Muscle of leg (tissue), 11 donors: ENCODE measurements around the gene CHAF1A. TPM values are rescaled to one million over a fixed set of nuclear protein-coding genes. Genes with fewer than 3 reads are reported as not detected.

Experiments
- DNase-seq: peaks from one replicate; pipeline ENCODE4 v3.0.0; 2013
- H3K27ac ChIP-seq: one replicate; pipeline ENCODE4 v1.5.1; 2013; ENCODE audit warnings: mild to moderate bottlenecking, low read length, control low read depth
- H3K27me3 ChIP-seq: one replicate; pipeline ENCODE4 v1.6.1; 2013; ENCODE audit warnings: low read length; ENCODE audit not compliant: control insufficient read depth, insufficient read depth
- H3K36me3 ChIP-seq: one replicate; pipeline ENCODE4 v1.6.1; 2013; ENCODE audit warnings: low read length; ENCODE audit not compliant: control insufficient read depth, insufficient read depth
- H3K4me1 ChIP-seq: one replicate; pipeline ENCODE4 v1.6.1; 2013; ENCODE audit warnings: low read length; ENCODE audit not compliant: control insufficient read depth, insufficient read depth
- H3K4me3 ChIP-seq: one replicate; pipeline ENCODE4 v1.5.1; 2013; ENCODE audit warnings: low read length, control low read depth
- H3K9me3 ChIP-seq: replicated peaks from 2 replicates; pipeline ENCODE4 v1.6.1; 2013; ENCODE audit warnings: low read depth, low read length; ENCODE audit not compliant: control insufficient read depth
- WGBS: methylation state at CpG from one replicate; pipeline ENCODE4 v1.1.5; 2013; ENCODE audit warnings: missing lambda C conversion rate; ENCODE audit not compliant: insufficient coverage; 5-methylcytosine and 5-hydroxymethylcytosine counted together
- polyA plus RNA-seq, 8 donors: library from polyadenylated mRNA; unstranded; fragments of 120-200 nt; gene quantifications; one replicate each; pipeline versions ENCODE4 v1.2.1 to v1.2.3, GENCODE V29; 2013; ENCODE audit warnings: inconsistent platforms in 1 of 8, low replicate concordance in 1 of 8; ENCODE audit not compliant: insufficient read length in 8 of 8, insufficient read depth in 1 of 8
- total RNA-seq: library from RNA; stranded (reverse); fragments of 120-200 nt; gene quantifications from one replicate; pipeline ENCODE4 v1.2.4, GENCODE V29; 2013

The CHAF1A gene
- total and polyA plus RNA-seq, 9 donors = 7.6 to 19.3 (median 12.2) TPM

DNA sequence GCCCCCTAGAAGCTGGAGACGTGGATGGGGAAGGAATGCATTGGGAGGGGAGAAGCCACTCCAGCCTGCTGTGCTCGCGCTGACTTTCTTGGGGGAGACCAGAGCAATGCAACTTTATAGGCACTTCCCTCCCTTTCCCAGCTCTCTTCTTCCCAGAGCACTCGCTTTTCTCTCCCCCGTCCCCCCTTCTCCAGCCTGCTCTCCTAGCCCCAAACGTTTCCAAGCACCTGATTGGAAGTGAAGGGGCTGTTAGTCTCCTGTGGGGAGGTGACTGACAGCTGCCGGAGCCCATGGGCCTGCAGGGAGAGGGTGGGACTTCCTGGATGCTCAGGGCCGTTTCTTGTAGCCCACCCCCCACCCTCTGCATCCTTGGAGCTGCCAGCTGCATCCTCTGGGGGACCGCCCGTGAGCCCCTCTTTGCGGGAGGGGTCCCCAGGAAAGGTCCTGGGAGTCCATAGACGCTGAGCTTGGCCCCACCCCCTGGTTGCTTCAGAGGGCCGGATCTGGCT is 72.1 kb downstream of the CHAF1A start:
- DNase-seq = peak; percentile 91
- Histone ChIP-seq H3K9me3 (no peaks in the 10 kb centered on the region), H3K27me3 (no peaks in the 10 kb centered on the region), H3K27ac (peak overlapping the region; percentile 59), H3K36me3 (peaks cover 31% of the 10 kb centered on the region), H3K4me3 (peak overlapping the region; percentile 28), H3K4me1 (peaks cover 30% of the 10 kb centered on the region)
- WGBS = 10% methylated on average over 5 of the region's 13 CpGs

DNA sequence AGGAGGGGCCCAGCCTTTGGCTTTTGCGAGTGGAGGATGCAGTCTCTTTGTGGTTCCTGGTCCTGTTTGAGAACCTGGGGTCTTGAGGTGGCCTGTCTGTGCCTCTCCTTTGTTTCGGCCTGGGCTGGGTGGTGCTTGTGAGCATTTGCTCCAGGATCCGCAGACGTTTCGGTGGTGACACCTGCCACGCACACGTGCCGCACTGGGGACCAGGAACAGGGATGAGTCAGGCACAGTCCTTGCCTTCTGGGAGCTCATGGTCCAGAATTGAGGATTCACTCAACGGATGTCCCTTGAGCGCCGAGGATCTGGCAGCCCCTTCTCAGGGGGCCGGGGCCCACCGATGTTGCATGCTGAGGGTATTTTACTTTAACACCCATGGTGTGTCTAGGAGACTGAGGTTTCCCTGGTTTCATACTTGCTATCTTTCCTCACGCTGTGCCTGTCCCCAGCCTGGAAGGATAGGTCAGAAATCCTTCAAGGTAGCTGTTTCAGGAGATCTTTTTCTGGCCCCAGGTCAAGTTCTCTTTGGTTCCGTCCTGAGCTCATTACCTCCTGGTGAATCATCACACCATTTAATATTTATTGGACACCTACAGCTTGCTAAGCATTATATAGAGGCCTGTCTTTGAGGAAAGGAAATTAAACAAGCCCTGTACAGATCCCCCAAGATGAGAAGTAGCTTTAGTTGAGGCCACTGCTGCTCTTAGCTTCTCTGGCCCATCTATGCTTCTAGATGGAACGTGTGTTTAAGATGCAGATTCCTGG is 74.8 kb downstream of the CHAF1A start:
- Histone ChIP-seq H3K4me1 (peaks cover 25% of the 10 kb centered on the region), H3K36me3 (peaks cover 45% of the 10 kb centered on the region), H3K27me3 (no peaks in the 10 kb centered on the region), H3K9me3 (no peaks in the 10 kb centered on the region), H3K27ac (no peak overlapping the region), H3K4me3 (no peak overlapping the region)
- whole genome bisulfite sequencing = 86% methylated on average over 11 of the region's 16 CpGs
- DNase-seq = no peak

- Histone ChIP-seq H3K36me3 (peaks cover 44% of the 10 kb centered on the region), H3K27me3 (no peaks in the 10 kb centered on the region), H3K4me3 (no peak overlapping the region), H3K27ac (no peak overlapping the region), H3K4me1 (no peaks in the 10 kb centered on the region), H3K9me3 (no peaks in the 10 kb centered on the region)
- 92% methylated on average over 33 of the region's 35 CpGs for WGBS
- DNase-seq = no peak
These were observed 80.4 kb downstream of the CHAF1A start for GRCh38 chr19:4482721-4483364.

- no peaks in the 10 kb centered on the region for H3K27me3 ChIP-seq
- no peak for DNase-seq
- H3K36me3 ChIP-seq = peaks cover 43% of the 10 kb centered on the region
- H3K27ac ChIP-seq = no peak overlapping the region
- no peaks in the 10 kb centered on the region for H3K9me3 ChIP-seq
- H3K4me3 ChIP-seq = no peak overlapping the region
- 85% methylated on average over 17 of the region's 19 CpGs for WGBS
- H3K4me1 ChIP-seq = no peaks in the 10 kb centered on the region
These were observed 80.9 kb downstream of the CHAF1A start for GRCh38 chr19:4483385-4483784.

DNA sequence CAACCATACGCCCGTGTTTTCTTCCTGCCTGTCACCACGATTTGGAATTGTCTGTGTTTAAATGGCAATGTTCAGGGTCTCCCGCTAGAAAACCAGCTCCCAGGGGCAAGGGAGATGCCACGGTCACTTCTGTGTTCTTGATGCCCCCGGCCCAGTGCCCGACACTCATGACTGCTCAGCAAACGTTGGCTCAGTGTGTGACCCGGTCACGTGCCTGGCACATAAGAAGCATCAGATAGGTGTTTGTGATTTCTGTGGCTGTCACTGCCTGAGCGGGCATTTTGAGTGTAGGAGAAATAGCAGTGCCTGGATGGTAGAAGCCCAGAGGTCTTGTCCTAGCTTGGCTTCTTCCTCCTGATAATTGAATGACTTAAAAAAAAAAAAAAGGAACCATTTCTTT is 85.1 kb downstream of the CHAF1A start:
- Histone ChIP-seq H3K4me3 (no peak overlapping the region), H3K36me3 (peaks cover 50% of the 10 kb centered on the region), H3K9me3 (no peaks in the 10 kb centered on the region), H3K4me1 (no peaks in the 10 kb centered on the region), H3K27me3 (no peaks in the 10 kb centered on the region), H3K27ac (no peak overlapping the region)
- WGBS = 93% methylated on average over 5 of the region's 11 CpGs
- DNase-seq = no peak

DNA sequence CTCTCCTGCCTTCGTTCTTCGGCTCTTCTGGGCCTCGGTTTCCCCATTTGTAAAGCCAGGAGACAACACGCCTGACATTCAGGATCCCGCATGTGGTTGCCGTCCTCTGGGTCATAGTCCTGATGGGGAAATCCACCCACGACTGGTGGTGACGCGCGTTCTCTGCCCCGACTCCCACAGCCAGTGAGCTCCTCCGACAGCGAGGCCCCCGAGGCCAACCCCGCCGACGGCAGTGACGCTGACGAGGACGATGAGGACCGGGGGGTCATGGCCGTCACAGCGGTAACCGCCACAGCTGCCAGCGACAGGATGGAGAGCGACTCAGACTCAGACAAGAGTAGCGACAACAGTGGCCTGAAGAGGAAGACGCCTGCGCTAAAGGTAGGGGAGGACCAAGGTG is 86.1 kb downstream of the CHAF1A start:
- Histone ChIP-seq H3K4me3 (no peak overlapping the region), H3K27me3 (no peaks in the 10 kb centered on the region), H3K27ac (no peak overlapping the region), H3K36me3 (peaks cover 50% of the 10 kb centered on the region), H3K9me3 (no peaks in the 10 kb centered on the region), H3K4me1 (no peaks in the 10 kb centered on the region)
- 94% methylated on average over 27 of the region's 29 CpGs for WGBS
- no peak for DNase-seq

GRCh38 chr19:4491446-4491845 is 89.0 kb downstream of the CHAF1A start:
- no peak for DNase-seq
- Histone ChIP-seq H3K4me3 (no peak overlapping the region), H3K36me3 (peaks cover 64% of the 10 kb centered on the region), H3K27me3 (no peaks in the 10 kb centered on the region), H3K4me1 (no peaks in the 10 kb centered on the region), H3K27ac (no peak overlapping the region), H3K9me3 (no peaks in the 10 kb centered on the region)
- WGBS = 98% methylated on average over 21 of the region's 21 CpGs

- Histone ChIP-seq H3K4me1 (no peaks in the 10 kb centered on the region), H3K9me3 (no peaks in the 10 kb centered on the region), H3K27ac (no peak overlapping the region), H3K36me3 (peaks cover 71% of the 10 kb centered on the region), H3K27me3 (no peaks in the 10 kb centered on the region), H3K4me3 (no peak overlapping the region)
- WGBS = 100% methylated on average over 1 of the region's 3 CpGs
- no peak for DNase-seq
These were observed 90.1 kb downstream of the CHAF1A start for GRCh38 chr19:4492337-4493103.
